Measurements from ENCODE around the gene HAS3. TPM values are rescaled to one million over a fixed set of nuclear protein-coding genes. Genes with fewer than 3 reads are reported as not detected.
A peak's percentile ranks its signal among the peaks of the same experiment; 100 is the strongest.

Gene HAS3
- total RNA-seq, 1 donor from 2014 or later = 3.7 TPM

GRCh38 chr16:69073181-69073702 is 32.2 kb upstream of the HAS3 start:
- H3K27me3 Mint-ChIP-seq = no peaks in the 10 kb centered on the region
- H3K4me3 Mint-ChIP-seq = no peak overlapping the region
- H3K36me3 Mint-ChIP-seq = no peaks in the 10 kb centered on the region
- no peak for DNase-seq (ENCODE audit: extremely low spot score, unreplicated experiment)
- H3K27ac Mint-ChIP-seq = peak overlapping the region; percentile 41
- H3K4me1 Mint-ChIP-seq (ENCODE audit: unreplicated experiment) = peaks cover 13% of the 10 kb centered on the region
- TF ChIP-seq, protein P1, sequence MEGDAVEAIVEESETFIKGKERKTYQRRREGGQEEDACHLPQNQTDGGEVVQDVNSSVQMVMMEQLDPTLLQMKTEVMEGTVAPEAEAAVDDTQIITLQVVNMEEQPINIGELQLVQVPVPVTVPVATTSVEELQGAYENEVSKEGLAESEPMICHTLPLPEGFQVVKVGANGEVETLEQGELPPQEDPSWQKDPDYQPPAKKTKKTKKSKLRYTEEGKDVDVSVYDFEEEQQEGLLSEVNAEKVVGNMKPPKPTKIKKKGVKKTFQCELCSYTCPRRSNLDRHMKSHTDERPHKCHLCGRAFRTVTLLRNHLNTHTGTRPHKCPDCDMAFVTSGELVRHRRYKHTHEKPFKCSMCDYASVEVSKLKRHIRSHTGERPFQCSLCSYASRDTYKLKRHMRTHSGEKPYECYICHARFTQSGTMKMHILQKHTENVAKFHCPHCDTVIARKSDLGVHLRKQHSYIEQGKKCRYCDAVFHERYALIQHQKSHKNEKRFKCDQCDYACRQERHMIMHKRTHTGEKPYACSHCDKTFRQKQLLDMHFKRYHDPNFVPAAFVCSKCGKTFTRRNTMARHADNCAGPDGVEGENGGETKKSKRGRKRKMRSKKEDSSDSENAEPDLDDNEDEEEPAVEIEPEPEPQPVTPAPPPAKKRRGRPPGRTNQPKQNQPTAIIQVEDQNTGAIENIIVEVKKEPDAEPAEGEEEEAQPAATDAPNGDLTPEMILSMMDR (conservative IDR thresholded peaks at IDR 0.05) = no peak
- H3K9me3 Mint-ChIP-seq = no peaks in the 10 kb centered on the region

DNA sequence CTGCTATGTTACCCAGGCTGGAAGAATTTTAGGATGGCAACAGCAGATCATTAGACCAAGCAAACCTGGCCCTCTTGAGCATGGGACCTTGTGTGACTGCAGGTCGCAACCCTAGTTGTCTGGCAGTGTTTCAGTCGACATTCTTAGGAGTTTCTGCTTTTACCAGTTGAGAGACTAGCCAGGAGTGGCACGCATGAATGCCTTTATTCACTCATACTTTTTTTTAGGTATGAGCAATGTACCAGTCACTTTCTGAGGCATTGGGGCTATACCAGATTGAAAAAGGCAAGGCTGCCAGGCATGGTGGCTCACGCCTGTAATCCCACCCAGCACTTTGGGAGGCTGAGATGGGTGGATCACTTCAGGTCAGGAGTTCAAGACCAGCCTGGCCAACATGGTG is 28.2 kb upstream of the HAS3 start:
- Mint-ChIP-seq H3K36me3 (no peaks in the 10 kb centered on the region), H3K4me1 (ENCODE audit: unreplicated experiment) (peaks cover 7% of the 10 kb centered on the region)

GRCh38 chr16:69078073-69078472 is 27.4 kb upstream of the HAS3 start:
- Mint-ChIP-seq H3K9me3 (no peaks in the 10 kb centered on the region), H3K36me3 (no peaks in the 10 kb centered on the region), H3K4me3 (no peak overlapping the region), H3K4me1 (ENCODE audit: unreplicated experiment) (no peaks in the 10 kb centered on the region), H3K27ac (no peak overlapping the region), H3K27me3 (no peaks in the 10 kb centered on the region)
- DNase-seq (ENCODE audit: extremely low spot score, unreplicated experiment) = no peak
- TF ChIP-seq, protein P1 (conservative IDR thresholded peaks at IDR 0.05) = no peak

More for the DNA sequence above, 28.2 kb upstream of the HAS3 start:
- Mint-ChIP-seq H3K4me3 (no peak overlapping the region), H3K9me3 (no peaks in the 10 kb centered on the region), H3K27ac (no peak overlapping the region), H3K27me3 (no peaks in the 10 kb centered on the region)
- TF ChIP-seq, protein P1 (conservative IDR thresholded peaks at IDR 0.05) = no peak
- no peak for DNase-seq (ENCODE audit: extremely low spot score, unreplicated experiment)

DNA sequence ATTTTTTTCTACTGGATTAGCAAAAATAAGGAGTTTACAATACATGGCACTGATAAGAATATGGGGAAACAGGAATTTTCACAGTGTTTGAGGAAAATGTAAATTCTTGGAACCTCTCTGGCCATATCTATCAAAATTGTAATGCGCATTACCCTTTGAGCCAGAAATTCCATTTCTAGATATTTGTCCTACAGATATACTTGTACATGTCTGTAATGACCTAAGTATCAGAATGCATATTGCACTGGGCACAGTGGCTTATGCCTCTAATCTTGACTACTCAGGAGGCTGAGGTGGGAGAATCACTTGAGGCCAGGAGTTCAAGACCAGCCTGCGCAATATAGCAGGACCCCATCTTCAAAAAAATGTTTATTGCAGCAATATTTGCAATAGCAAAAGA is 25.8 kb upstream of the HAS3 start:
- TF ChIP-seq, protein P1 (conservative IDR thresholded peaks at IDR 0.05) = no peak
- no peaks in the 10 kb centered on the region for H3K9me3 Mint-ChIP-seq
- DNase-seq (ENCODE audit: extremely low spot score, unreplicated experiment) = no peak
- H3K27ac Mint-ChIP-seq = no peak overlapping the region
- no peak overlapping the region for H3K4me3 Mint-ChIP-seq
- H3K36me3 Mint-ChIP-seq = peaks cover 4% of the 10 kb centered on the region
- H3K4me1 Mint-ChIP-seq (ENCODE audit: unreplicated experiment) = no peaks in the 10 kb centered on the region
- no peaks in the 10 kb centered on the region for H3K27me3 Mint-ChIP-seq

- H3K4me3 Mint-ChIP-seq = no peak overlapping the region
- TF ChIP-seq, protein P1 (conservative IDR thresholded peaks at IDR 0.05) = no peak
- H3K9me3 Mint-ChIP-seq = no peaks in the 10 kb centered on the region
- H3K27me3 Mint-ChIP-seq = no peaks in the 10 kb centered on the region
- peaks cover 6% of the 10 kb centered on the region for H3K36me3 Mint-ChIP-seq
- no peak overlapping the region for H3K27ac Mint-ChIP-seq
- H3K4me1 Mint-ChIP-seq (ENCODE audit: unreplicated experiment) = peaks cover 5% of the 10 kb centered on the region
- no peak for DNase-seq (ENCODE audit: extremely low spot score, unreplicated experiment)
Observed at GRCh38 chr16:69083306-69083941, 22.0 kb upstream of the HAS3 start.
